Prostate gland (tissue), 2 donors: ENCODE results near the gene SIX2.
"Not testable (repeated sequence)": the region's sequence is repeated elsewhere in the genome, so short reads cannot be mapped to it uniquely, and the experiment has no call there.

ENCODE experiments used
- CTCF ChIP-seq, 4 experiments: fragments of 200-600 bp in 2 of 4; fragments of 450-650 bp in 2 of 4; sonication (generic) in 2 of 4; IDR thresholded peaks; 1 replicate in 3 of 4; 2 replicates in 1 of 4; pipeline ENCODE4 v1.5.1; 2016 to 2019; ENCODE audit warnings: antibody characterized with exemption in 4 of 4, mild to moderate bottlenecking in 2 of 4, moderate library complexity in 2 of 4
- POLR2A ChIP-seq: fragments of 450-650 bp; IDR thresholded peaks from one replicate; pipeline ENCODE4 v1.6.1; 2016; ENCODE audit warnings: antibody characterized with exemption, mild to moderate bottlenecking
- POLR2AphosphoS5 ChIP-seq: sonication (generic); formaldehyde crosslinking; IDR thresholded peaks from one replicate; pipeline ENCODE4 v1.6.1; 2017; ENCODE audit warnings: antibody characterized with exemption

- TF ChIP-seq CTCF (IDR thresholded peaks at IDR 0.05); POLR2A; POLR2AphosphoS5: not testable (repeated sequence)
Observed at GRCh38 chr2:45039804-45040203, 30.6 kb upstream of the SIX2 start.
